GM19351 (cell line): ENCODE results near the gene ZMIZ2.
"Not testable (repeated sequence)": the region's sequence is repeated elsewhere in the genome, so short reads cannot be mapped to it uniquely, and the experiment has no call there.

Source experiments
- ATAC-seq: cut with Tn5 transposase; IDR thresholded peaks from one replicate; pipeline ENCODE4 v1.9.1; 2021; ENCODE audit warnings: mild to moderate bottlenecking, moderate library complexity; ENCODE audit not compliant: unreplicated experiment

ZMIZ2 gene

GRCh38 chr7:44727158-44727936 is 21.3 kb upstream of the ZMIZ2 start:
- no peak for ATAC-seq

GRCh38 chr7:44727937-44728262 is 20.7 kb upstream of the ZMIZ2 start:
- no peak for ATAC-seq

- ATAC-seq: no peak
Measured at GRCh38 chr7:44729949-44730590, 18.6 kb upstream of the ZMIZ2 start.

GRCh38 chr7:44732971-44733370 is 15.7 kb upstream of the ZMIZ2 start:
- not testable (repeated sequence) for ATAC-seq

- no peak for ATAC-seq
Measured at GRCh38 chr7:44733708-44734481, 14.8 kb upstream of the ZMIZ2 start.

- no peak for ATAC-seq
Measured at GRCh38 chr7:44735403-44736165, 13.1 kb upstream of the ZMIZ2 start.

- ATAC-seq: no peak
Measured at GRCh38 chr7:44736896-44737295, 11.8 kb upstream of the ZMIZ2 start.

- no peak for ATAC-seq
Measured at GRCh38 chr7:44738051-44738723, 10.5 kb upstream of the ZMIZ2 start.

- ATAC-seq: no peak
Measured at GRCh38 chr7:44738876-44739665, 9.6 kb upstream of the ZMIZ2 start.

- no peak for ATAC-seq
Measured at GRCh38 chr7:44740055-44740454, 8.6 kb upstream of the ZMIZ2 start.

- no peak for ATAC-seq
Measured at GRCh38 chr7:44743750-44744149, 4.9 kb upstream of the ZMIZ2 start.

GRCh38 chr7:44748948-44749731 is 493 bp downstream of the ZMIZ2 start:
- ATAC-seq: peak; percentile 22

- no peak for ATAC-seq
Measured at GRCh38 chr7:44749992-44750391, 1.3 kb downstream of the ZMIZ2 start.

- ATAC-seq: no peak
Measured at GRCh38 chr7:44750424-44750823, 1.8 kb downstream of the ZMIZ2 start.

GRCh38 chr7:44750921-44751571 is 2.4 kb downstream of the ZMIZ2 start:
- ATAC-seq: peak; percentile 58

- no peak for ATAC-seq
Measured at GRCh38 chr7:44752822-44753221, 4.2 kb downstream of the ZMIZ2 start.

- no peak for ATAC-seq
Measured at GRCh38 chr7:44754802-44755697, 6.4 kb downstream of the ZMIZ2 start.
